WTC11 (cell line): ENCODE results near the gene CAB39L. TPM values are rescaled to one million over a fixed set of nuclear protein-coding genes. Genes with fewer than 3 reads are reported as not detected.

Experiments
- ATAC-seq: fragments of 200-7000 bp; cut with Tn5 transposase; 2 replicates; pipeline ENCODE4 v1.10.0; 2021; ENCODE audit warnings: mild to moderate bottlenecking, moderate library complexity
- CTCF ChIA-PET: fragments of 300-600 bp; sonication (Branson Sonifier 250); formaldehyde crosslinking; loops from one replicate; lab custom pipeline; 2021; ENCODE audit warnings: antibody characterized with exemption; lab: Charles Lee
- POLR2A ChIA-PET: fragments of 350-600 bp; sonication (Branson Sonifier 250); formaldehyde crosslinking; loops from one replicate; lab custom pipeline; 2021; ENCODE audit warnings: antibody characterized with exemption; lab: Charles Lee
- DNase-seq: peaks from one replicate; pipeline ENCODE4 v3.0.0; 2021; ENCODE audit warnings: low spot score
- H3K27ac Mint-ChIP-seq: 2 replicates; pipeline ENCODE4 v1.8.0; 2021; ENCODE audit warnings: mixed read lengths
- H3K27me3 Mint-ChIP-seq: 2 replicates; pipeline ENCODE4 v1.8.0; 2021; ENCODE audit warnings: low read depth, mild to moderate bottlenecking, moderate library complexity, mixed read lengths
- H3K36me3 Mint-ChIP-seq: 2 replicates; pipeline ENCODE4 v1.8.0; 2021; ENCODE audit warnings: mixed read lengths
- H3K4me1 Mint-ChIP-seq: 2 replicates; pipeline ENCODE4 v1.8.0; 2022; ENCODE audit warnings: mixed read lengths
- H3K4me3 Mint-ChIP-seq: 2 replicates; pipeline ENCODE4 v1.8.0; 2021; ENCODE audit warnings: mild to moderate bottlenecking, moderate library complexity, mixed read lengths
- H3K9me3 Mint-ChIP-seq: 2 replicates; pipeline ENCODE4 v1.8.0; 2021; ENCODE audit warnings: mixed read lengths
- CREM ChIP-seq: sonication (generic); formaldehyde crosslinking; IDR thresholded peaks from 2 replicates; pipeline ENCODE4 v1.8.1; 2022; ENCODE audit warnings: mild to moderate bottlenecking, missing genetic modification reagents, moderate library complexity
- ESRRA ChIP-seq: sonication (generic); formaldehyde crosslinking; IDR thresholded peaks from 2 replicates; pipeline ENCODE4 v1.8.1; 2022; ENCODE audit warnings: mild to moderate bottlenecking, missing genetic modification reagents, borderline replicate concordance
- IRF2 ChIP-seq: sonication (generic); formaldehyde crosslinking; IDR thresholded peaks from 2 replicates; pipeline ENCODE4 v1.8.0; 2022; ENCODE audit warnings: low read depth, missing genetic modification reagents, borderline replicate concordance
- NFE2L1 ChIP-seq: sonication (generic); formaldehyde crosslinking; IDR thresholded peaks from 2 replicates; pipeline ENCODE4 v1.8.1; 2023; ENCODE audit warnings: missing genetic modification reagents
- SMAD3 ChIP-seq: sonication (generic); formaldehyde crosslinking; IDR thresholded peaks from 2 replicates; pipeline ENCODE4 v1.8.0; 2022; ENCODE audit warnings: missing genetic modification reagents, mild to moderate bottlenecking, borderline replicate concordance
- TP53 ChIP-seq: sonication (generic); formaldehyde crosslinking; IDR thresholded peaks from 2 replicates; pipeline ENCODE4 v1.8.1; 2023; ENCODE audit warnings: mild to moderate bottlenecking, missing genetic modification reagents
- ZBTB21 ChIP-seq: sonication (generic); formaldehyde crosslinking; IDR thresholded peaks from 2 replicates; pipeline ENCODE4 v1.8.1; 2023; ENCODE audit warnings: mild to moderate bottlenecking, missing genetic modification reagents, borderline replicate concordance
- ZNF121 ChIP-seq: sonication (generic); formaldehyde crosslinking; IDR thresholded peaks from 2 replicates; pipeline ENCODE4 v1.8.0; 2023; ENCODE audit warnings: missing genetic modification reagents
- ZNF219 ChIP-seq: sonication (generic); formaldehyde crosslinking; IDR thresholded peaks from 2 replicates; pipeline ENCODE4 v1.8.0; 2023; ENCODE audit warnings: missing genetic modification reagents, mild to moderate bottlenecking, borderline replicate concordance
- ZNF416 ChIP-seq: fragments of 250-450 bp; sonication (Bioruptor Pico); IDR thresholded peaks from 2 replicates; pipeline ENCODE4 v1.9.0; 2021; ENCODE audit warnings: mild to moderate bottlenecking, inconsistent platforms
- total RNA-seq: library from RNA; stranded (reverse); gene quantifications from 3 replicates; pipeline ENCODE4 v1.2.3, GENCODE V29; 2021
- TF ChIP-seq, protein P1 (sequence below): fragments of 250-450 bp; sonication (Bioruptor Pico); IDR thresholded peaks from 2 replicates; pipeline ENCODE4 v1.9.0; 2021; ENCODE audit warnings: mild to moderate bottlenecking
- TF ChIP-seq, protein P2 (sequence below): sonication (generic); formaldehyde crosslinking; IDR thresholded peaks from 2 replicates; pipeline ENCODE4 v1.8.0; 2023; ENCODE audit warnings: missing genetic modification reagents
- TF ChIP-seq, protein P3 (sequence below): sonication (generic); formaldehyde crosslinking; IDR thresholded peaks from 2 replicates; pipeline ENCODE4 v1.8.1; 2022; ENCODE audit warnings: low read depth, missing genetic modification reagents, borderline replicate concordance
- TF ChIP-seq, protein P4 (sequence below): fragments of 250-450 bp; sonication (Bioruptor Pico); IDR thresholded peaks from 2 replicates; pipeline ENCODE4 v1.9.0; 2021; ENCODE audit warnings: mild to moderate bottlenecking
- TF ChIP-seq, protein P5 (sequence below): fragments of 250-450 bp; sonication (Bioruptor Pico); IDR thresholded peaks from 2 replicates; pipeline ENCODE4 v1.9.0; 2021; ENCODE audit warnings: moderate library complexity, mild to moderate bottlenecking, inconsistent platforms, borderline replicate concordance
- TF ChIP-seq, protein P6 (sequence below): fragments of 250-450 bp; sonication (Bioruptor Pico); IDR thresholded peaks from 2 replicates; pipeline ENCODE4 v1.9.0; 2021; ENCODE audit warnings: mild to moderate bottlenecking, borderline replicate concordance

The CAB39L gene
- total RNA-seq, 1 experiment from 2014 or later: 3.3 TPM

DNA sequence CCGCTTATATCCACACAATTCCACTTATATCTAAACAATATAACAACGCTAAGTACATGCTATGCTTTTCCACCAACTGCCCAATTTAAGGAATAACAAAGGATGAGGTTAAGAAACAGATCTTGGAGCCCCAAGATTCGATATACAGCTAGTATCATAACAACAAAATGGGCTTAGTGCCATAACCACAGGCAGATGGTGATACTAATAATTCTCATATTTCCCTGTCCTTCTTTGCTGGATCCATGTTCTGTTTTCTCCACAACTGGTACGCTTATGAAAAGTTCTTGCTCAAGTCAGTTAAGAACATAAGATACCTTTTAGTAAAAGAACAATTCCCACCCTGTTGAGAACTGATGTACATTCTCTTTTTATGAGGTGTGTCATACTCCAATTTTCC lies 33.9 kb downstream of the CAB39L start:
- DNase-seq: no peak
- H3K27me3 Mint-ChIP-seq: peaks cover 71% of the 10 kb centered on the region
- no peaks in the 10 kb centered on the region for H3K9me3 Mint-ChIP-seq
- H3K27ac Mint-ChIP-seq: no peak overlapping the region
- ChIA-PET POLR2A (no interaction called here), CTCF (no interaction called here)
- no peaks in the 10 kb centered on the region for H3K36me3 Mint-ChIP-seq
- ATAC-seq: no peak
- peaks cover 19% of the 10 kb centered on the region for H3K4me1 Mint-ChIP-seq
- TF ChIP-seq ZNF219 (CRISPR knock-in tag): no peak
- TF ChIP-seq ZBTB21 (CRISPR knock-in tag): no peak
- TF ChIP-seq NFE2L1 (CRISPR knock-in tag): no peak
- TF ChIP-seq, protein P1, sequence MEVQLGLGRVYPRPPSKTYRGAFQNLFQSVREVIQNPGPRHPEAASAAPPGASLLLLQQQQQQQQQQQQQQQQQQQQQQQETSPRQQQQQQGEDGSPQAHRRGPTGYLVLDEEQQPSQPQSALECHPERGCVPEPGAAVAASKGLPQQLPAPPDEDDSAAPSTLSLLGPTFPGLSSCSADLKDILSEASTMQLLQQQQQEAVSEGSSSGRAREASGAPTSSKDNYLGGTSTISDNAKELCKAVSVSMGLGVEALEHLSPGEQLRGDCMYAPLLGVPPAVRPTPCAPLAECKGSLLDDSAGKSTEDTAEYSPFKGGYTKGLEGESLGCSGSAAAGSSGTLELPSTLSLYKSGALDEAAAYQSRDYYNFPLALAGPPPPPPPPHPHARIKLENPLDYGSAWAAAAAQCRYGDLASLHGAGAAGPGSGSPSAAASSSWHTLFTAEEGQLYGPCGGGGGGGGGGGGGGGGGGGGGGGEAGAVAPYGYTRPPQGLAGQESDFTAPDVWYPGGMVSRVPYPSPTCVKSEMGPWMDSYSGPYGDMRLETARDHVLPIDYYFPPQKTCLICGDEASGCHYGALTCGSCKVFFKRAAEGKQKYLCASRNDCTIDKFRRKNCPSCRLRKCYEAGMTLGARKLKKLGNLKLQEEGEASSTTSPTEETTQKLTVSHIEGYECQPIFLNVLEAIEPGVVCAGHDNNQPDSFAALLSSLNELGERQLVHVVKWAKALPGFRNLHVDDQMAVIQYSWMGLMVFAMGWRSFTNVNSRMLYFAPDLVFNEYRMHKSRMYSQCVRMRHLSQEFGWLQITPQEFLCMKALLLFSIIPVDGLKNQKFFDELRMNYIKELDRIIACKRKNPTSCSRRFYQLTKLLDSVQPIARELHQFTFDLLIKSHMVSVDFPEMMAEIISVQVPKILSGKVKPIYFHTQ: no peak
- TF ChIP-seq IRF2 (CRISPR knock-in tag): no peak
- TF ChIP-seq ZNF121 (CRISPR knock-in tag): no peak
- H3K4me3 Mint-ChIP-seq: no peak overlapping the region

DNA sequence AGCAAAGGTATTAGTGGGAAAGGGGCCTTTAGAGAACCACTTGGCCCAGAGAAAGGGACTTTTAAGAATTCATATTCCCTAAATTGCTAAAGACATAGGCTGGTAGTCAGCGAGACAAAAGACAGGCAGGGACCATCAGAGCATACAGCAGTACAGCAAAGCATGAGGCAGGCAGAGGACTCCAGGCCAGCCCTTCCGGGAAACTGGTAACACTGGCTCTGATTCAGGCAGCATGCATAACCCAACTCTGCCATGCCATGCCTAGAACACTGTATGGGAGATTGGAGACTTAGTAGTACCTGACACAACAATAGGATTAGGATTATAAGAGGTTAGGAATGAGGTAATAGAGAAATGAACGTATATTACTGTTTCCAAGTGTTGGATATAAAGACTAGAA lies 34.9 kb downstream of the CAB39L start:
- TF ChIP-seq SMAD3 (CRISPR knock-in tag): no peak
- no peak for ATAC-seq
- H3K27ac Mint-ChIP-seq: no peak overlapping the region
- no peak for DNase-seq
- H3K36me3 Mint-ChIP-seq: no peaks in the 10 kb centered on the region
- H3K9me3 Mint-ChIP-seq: no peaks in the 10 kb centered on the region
- peaks cover 17% of the 10 kb centered on the region for H3K4me1 Mint-ChIP-seq
- POLR2A ChIA-PET: no interaction called here
- H3K27me3 Mint-ChIP-seq: peaks cover 78% of the 10 kb centered on the region
- no peak overlapping the region for H3K4me3 Mint-ChIP-seq
- CTCF ChIA-PET: no interaction called here

DNA sequence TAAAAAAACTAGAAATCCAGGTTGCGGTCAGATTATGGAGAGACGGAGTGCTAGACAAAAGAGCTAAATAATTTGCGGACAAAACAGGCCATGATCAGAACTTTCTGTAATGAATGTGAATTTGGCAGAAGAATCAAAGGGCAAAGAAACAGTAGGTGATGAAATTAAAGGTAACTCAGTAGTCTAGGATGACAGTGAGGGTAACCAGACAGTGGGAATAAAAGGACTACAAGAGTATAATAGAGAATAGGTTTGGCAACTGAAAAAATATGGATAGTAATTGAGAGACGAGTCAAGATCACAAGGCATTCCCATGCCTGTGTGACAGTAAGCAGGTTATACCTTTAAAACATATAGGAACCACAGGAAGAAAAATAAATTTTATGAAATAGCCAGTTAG lies 35.9 kb downstream of the CAB39L start:
- POLR2A ChIA-PET: no interaction called here
- peaks cover 67% of the 10 kb centered on the region for H3K27me3 Mint-ChIP-seq
- ATAC-seq: no peak

More for the DNA sequence above, 35.9 kb downstream of the CAB39L start:
- peaks cover 6% of the 10 kb centered on the region for H3K4me1 Mint-ChIP-seq
- no peak for TF ChIP-seq ZNF121 (CRISPR knock-in tag)
- TF ChIP-seq, protein P2, sequence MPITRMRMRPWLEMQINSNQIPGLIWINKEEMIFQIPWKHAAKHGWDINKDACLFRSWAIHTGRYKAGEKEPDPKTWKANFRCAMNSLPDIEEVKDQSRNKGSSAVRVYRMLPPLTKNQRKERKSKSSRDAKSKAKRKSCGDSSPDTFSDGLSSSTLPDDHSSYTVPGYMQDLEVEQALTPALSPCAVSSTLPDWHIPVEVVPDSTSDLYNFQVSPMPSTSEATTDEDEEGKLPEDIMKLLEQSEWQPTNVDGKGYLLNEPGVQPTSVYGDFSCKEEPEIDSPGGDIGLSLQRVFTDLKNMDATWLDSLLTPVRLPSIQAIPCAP (CRISPR knock-in tag): no peak
- TF ChIP-seq, protein P3, sequence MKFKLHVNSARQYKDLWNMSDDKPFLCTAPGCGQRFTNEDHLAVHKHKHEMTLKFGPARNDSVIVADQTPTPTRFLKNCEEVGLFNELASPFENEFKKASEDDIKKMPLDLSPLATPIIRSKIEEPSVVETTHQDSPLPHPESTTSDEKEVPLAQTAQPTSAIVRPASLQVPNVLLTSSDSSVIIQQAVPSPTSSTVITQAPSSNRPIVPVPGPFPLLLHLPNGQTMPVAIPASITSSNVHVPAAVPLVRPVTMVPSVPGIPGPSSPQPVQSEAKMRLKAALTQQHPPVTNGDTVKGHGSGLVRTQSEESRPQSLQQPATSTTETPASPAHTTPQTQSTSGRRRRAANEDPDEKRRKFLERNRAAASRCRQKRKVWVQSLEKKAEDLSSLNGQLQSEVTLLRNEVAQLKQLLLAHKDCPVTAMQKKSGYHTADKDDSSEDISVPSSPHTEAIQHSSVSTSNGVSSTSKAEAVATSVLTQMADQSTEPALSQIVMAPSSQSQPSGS (CRISPR knock-in tag): no peak
- TF ChIP-seq CREM (CRISPR knock-in tag): no peak
- TF ChIP-seq, protein P4, sequence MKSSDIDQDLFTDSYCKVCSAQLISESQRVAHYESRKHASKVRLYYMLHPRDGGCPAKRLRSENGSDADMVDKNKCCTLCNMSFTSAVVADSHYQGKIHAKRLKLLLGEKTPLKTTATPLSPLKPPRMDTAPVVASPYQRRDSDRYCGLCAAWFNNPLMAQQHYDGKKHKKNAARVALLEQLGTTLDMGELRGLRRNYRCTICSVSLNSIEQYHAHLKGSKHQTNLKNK (CRISPR knock-in tag): no peak
- no peak for TF ChIP-seq IRF2 (CRISPR knock-in tag)
- TF ChIP-seq, protein P5, sequence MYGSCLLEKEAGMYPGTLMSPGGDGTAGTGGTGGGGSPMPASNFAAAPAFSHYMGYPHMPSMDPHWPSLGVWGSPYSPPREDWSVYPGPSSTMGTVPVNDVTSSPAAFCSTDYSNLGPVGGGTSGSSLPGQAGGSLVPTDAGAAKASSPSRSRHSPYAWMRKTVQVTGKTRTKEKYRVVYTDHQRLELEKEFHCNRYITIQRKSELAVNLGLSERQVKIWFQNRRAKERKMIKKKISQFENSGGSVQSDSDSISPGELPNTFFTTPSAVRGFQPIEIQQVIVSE (CRISPR knock-in tag): no peak
- no peak for TF ChIP-seq ESRRA (CRISPR knock-in tag)
- TF ChIP-seq TP53 (CRISPR knock-in tag): no peak
- TF ChIP-seq ZNF416 (CRISPR knock-in tag): no peak
- TF ChIP-seq, protein P6, sequence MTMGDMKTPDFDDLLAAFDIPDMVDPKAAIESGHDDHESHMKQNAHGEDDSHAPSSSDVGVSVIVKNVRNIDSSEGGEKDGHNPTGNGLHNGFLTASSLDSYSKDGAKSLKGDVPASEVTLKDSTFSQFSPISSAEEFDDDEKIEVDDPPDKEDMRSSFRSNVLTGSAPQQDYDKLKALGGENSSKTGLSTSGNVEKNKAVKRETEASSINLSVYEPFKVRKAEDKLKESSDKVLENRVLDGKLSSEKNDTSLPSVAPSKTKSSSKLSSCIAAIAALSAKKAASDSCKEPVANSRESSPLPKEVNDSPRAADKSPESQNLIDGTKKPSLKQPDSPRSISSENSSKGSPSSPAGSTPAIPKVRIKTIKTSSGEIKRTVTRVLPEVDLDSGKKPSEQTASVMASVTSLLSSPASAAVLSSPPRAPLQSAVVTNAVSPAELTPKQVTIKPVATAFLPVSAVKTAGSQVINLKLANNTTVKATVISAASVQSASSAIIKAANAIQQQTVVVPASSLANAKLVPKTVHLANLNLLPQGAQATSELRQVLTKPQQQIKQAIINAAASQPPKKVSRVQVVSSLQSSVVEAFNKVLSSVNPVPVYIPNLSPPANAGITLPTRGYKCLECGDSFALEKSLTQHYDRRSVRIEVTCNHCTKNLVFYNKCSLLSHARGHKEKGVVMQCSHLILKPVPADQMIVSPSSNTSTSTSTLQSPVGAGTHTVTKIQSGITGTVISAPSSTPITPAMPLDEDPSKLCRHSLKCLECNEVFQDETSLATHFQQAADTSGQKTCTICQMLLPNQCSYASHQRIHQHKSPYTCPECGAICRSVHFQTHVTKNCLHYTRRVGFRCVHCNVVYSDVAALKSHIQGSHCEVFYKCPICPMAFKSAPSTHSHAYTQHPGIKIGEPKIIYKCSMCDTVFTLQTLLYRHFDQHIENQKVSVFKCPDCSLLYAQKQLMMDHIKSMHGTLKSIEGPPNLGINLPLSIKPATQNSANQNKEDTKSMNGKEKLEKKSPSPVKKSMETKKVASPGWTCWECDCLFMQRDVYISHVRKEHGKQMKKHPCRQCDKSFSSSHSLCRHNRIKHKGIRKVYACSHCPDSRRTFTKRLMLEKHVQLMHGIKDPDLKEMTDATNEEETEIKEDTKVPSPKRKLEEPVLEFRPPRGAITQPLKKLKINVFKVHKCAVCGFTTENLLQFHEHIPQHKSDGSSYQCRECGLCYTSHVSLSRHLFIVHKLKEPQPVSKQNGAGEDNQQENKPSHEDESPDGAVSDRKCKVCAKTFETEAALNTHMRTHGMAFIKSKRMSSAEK (CRISPR knock-in tag): no peak
- TF ChIP-seq NFE2L1 (CRISPR knock-in tag): no peak
- no peak for DNase-seq
- H3K4me3 Mint-ChIP-seq: no peak overlapping the region
- H3K27ac Mint-ChIP-seq: no peak overlapping the region
- no peaks in the 10 kb centered on the region for H3K9me3 Mint-ChIP-seq
- CTCF ChIA-PET: no interaction called here
- no peaks in the 10 kb centered on the region for H3K36me3 Mint-ChIP-seq
